Osteocyte (in vitro differentiated cells): ENCODE measurements around the gene BAZ2A. TPM values are rescaled to one million over a fixed set of nuclear protein-coding genes. Genes with fewer than 3 reads are reported as not detected.

Experiments used
- DNase-seq: peaks from one replicate; pipeline ENCODE4 v3.0.0; 2021; ENCODE audit warnings: mixed read lengths; ENCODE audit not compliant: unreplicated experiment; ENCODE audit errors: extremely low spot score
- H3K27ac Mint-ChIP-seq: one replicate; pipeline ENCODE4 v1.8.0; 2021; ENCODE audit warnings: mild to moderate bottlenecking, mixed read lengths; ENCODE audit not compliant: unreplicated experiment
- H3K27me3 Mint-ChIP-seq: one replicate; pipeline ENCODE4 v1.8.0; 2021; ENCODE audit warnings: mixed read lengths; ENCODE audit not compliant: unreplicated experiment
- H3K36me3 Mint-ChIP-seq: one replicate; pipeline ENCODE4 v1.8.0; 2021; ENCODE audit warnings: mixed read lengths; ENCODE audit not compliant: unreplicated experiment
- H3K4me1 Mint-ChIP-seq: one replicate; pipeline ENCODE4 v1.8.0; 2021; ENCODE audit warnings: mixed read lengths; ENCODE audit not compliant: unreplicated experiment
- H3K4me3 Mint-ChIP-seq: one replicate; pipeline ENCODE4 v1.8.0; 2021; ENCODE audit warnings: mild to moderate bottlenecking, moderate library complexity, mixed read lengths; ENCODE audit not compliant: unreplicated experiment
- H3K9me3 Mint-ChIP-seq: one replicate; pipeline ENCODE4 v1.8.0; 2021; ENCODE audit warnings: mixed read lengths; ENCODE audit not compliant: unreplicated experiment
- total RNA-seq: library from RNA; stranded (reverse); gene quantifications from 2 replicates; pipeline ENCODE4 v1.2.1, GENCODE V29; 2021
- TF ChIP-seq, protein P1 (sequence below): fragments of 200-600 bp; sonication (generic); IDR thresholded peaks from 2 replicates; pipeline ENCODE4 v1.5.0; 2021; ENCODE audit warnings: antibody characterized with exemption, mild to moderate bottlenecking, moderate library complexity

BAZ2A gene
- total RNA-seq, 1 donor from 2014 or later = 83.1 TPM

DNA sequence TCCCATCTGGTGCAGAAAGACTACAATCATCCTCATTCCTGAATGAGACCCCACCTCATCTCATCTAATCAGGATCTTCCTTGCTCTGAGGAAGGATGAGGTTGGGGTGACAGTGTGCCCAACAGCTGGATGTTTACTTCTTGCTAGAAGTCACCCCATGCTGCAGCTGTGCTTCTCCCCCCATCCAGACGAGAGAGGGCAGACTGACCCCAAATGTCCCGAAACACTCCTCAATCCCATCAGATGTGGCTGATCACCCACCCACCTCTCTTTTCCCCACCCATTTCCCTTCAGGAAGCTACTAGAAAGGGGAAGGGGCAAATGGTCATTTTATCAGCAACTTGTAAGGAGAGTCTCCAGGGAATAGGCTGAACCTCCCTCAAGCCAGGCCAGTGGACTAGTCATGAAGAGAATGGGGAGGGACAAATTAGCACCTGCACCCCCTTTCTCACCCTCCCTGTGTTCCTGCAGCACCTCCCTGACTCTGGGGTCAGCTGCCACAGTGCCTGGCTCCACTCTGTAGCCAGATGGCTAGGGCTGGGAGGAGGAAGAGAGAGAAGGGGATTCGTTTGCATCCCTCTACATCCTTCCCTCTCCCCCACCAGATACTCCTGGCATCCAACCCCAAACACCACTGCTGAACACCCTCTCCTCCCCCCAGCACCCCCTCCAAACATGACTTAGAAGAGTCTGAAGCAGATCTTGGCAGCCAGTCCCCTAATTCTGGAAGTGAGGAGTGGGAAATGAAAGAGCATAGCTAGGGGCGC lies 2.8 kb upstream of the BAZ2A start:
- Mint-ChIP-seq H3K27me3 (no peaks in the 10 kb centered on the region), H3K36me3 (peaks cover 10% of the 10 kb centered on the region), H3K27ac (peak overlapping the region; percentile 84), H3K4me3 (peak overlapping the region; percentile 92), H3K9me3 (no peaks in the 10 kb centered on the region), H3K4me1 (peaks cover 63% of the 10 kb centered on the region)
- DNase-seq = no peak
- TF ChIP-seq, protein P1, sequence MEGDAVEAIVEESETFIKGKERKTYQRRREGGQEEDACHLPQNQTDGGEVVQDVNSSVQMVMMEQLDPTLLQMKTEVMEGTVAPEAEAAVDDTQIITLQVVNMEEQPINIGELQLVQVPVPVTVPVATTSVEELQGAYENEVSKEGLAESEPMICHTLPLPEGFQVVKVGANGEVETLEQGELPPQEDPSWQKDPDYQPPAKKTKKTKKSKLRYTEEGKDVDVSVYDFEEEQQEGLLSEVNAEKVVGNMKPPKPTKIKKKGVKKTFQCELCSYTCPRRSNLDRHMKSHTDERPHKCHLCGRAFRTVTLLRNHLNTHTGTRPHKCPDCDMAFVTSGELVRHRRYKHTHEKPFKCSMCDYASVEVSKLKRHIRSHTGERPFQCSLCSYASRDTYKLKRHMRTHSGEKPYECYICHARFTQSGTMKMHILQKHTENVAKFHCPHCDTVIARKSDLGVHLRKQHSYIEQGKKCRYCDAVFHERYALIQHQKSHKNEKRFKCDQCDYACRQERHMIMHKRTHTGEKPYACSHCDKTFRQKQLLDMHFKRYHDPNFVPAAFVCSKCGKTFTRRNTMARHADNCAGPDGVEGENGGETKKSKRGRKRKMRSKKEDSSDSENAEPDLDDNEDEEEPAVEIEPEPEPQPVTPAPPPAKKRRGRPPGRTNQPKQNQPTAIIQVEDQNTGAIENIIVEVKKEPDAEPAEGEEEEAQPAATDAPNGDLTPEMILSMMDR = no peak

DNA sequence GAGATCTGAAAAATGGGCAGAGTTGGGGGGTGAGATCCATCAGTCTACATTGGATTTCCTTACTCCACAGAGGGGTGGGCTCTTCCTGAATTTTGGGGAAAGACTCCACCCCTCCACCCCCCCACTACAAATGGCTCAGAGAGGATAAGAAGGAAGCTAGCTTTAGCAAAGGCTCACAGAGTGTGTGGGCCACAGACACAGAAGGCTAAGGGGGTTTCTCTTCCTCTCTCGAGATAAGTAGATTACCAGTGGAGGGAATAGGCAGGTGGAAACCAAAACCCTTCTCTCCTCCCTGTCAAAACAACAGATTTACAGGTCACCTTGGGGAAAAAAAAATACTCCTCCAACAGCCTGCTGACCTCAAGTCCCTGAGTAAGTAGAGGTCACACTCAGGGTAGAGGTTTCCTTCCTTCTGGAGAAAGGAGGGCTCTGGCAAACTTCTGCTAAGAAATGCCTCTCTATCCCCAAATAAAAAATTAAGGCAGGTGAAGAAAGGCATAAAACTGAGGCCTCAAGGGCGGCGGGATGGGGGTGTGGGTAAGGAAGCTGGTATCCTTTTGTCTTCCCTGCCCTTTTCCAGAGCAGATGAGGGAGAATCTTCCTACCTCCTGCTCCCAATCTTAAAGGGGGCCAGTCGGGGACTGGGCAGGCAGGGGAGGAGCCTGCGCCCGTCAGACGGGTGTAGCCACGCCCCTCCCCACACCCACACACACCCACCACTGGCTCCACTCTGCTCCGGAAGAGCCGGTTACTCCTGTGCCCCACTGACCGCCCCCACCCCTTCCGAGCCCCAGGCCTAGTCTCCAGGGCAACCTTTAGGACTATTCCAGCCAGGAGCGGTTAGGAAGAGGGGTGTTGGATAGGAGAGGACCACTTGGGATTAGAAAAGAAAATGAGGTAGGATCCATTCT lies 1.9 kb upstream of the BAZ2A start:
- H3K27ac Mint-ChIP-seq = peak overlapping the region; percentile 84

DNA sequence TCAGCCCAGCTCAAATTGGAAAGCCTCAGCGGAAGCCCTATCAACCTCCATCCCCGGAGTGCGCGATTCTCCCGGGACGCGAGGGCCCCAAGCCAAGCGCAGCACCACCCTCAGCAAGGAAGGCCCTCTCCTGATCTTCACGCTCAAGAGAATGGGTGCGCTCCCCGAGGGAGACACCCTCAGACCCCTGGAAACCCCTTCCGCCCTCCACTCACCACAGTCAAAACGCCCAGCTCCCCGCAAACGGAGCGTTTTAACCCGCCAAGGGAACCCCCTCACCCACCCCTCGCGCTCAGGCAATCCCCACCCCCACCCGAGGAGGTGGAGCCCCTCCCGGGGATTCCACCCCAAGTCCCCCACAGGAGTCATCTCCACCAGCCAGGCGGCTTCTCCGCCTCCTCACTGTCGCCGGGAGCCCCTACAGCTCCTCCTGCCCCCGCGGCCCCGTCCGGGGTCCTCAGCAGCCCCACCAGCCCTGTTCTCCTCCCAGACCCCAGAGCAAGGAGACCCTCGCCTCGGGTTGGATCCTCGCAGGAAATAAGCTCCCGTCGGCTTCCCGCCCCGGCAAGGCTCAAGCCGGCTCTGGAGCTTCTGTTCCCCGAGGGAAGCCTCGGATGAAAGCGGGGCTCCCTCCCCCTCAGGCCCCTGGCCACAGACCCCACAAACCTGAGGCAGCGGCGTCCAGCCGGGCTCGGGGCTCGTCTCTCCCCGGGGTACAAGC lies 507 bp downstream of the BAZ2A start:
- DNase-seq = no peak
- TF ChIP-seq, protein P1 = no peak
- no peaks in the 10 kb centered on the region for H3K9me3 Mint-ChIP-seq
- peak overlapping the region; percentile 87 for H3K4me3 Mint-ChIP-seq
- H3K4me1 Mint-ChIP-seq = peaks cover 61% of the 10 kb centered on the region
- peaks cover 7% of the 10 kb centered on the region for H3K36me3 Mint-ChIP-seq
- H3K27me3 Mint-ChIP-seq = no peaks in the 10 kb centered on the region
- peak overlapping the region; percentile 92 for H3K27ac Mint-ChIP-seq

More for the DNA sequence above, 1.9 kb upstream of the BAZ2A start:
- H3K36me3 Mint-ChIP-seq = peaks cover 3% of the 10 kb centered on the region
- H3K4me1 Mint-ChIP-seq = peaks cover 59% of the 10 kb centered on the region
- DNase-seq = no peak
- no peaks in the 10 kb centered on the region for H3K27me3 Mint-ChIP-seq
- TF ChIP-seq, protein P1 = no peak
- peak overlapping the region; percentile 53 for H3K4me3 Mint-ChIP-seq
- no peaks in the 10 kb centered on the region for H3K9me3 Mint-ChIP-seq

DNA sequence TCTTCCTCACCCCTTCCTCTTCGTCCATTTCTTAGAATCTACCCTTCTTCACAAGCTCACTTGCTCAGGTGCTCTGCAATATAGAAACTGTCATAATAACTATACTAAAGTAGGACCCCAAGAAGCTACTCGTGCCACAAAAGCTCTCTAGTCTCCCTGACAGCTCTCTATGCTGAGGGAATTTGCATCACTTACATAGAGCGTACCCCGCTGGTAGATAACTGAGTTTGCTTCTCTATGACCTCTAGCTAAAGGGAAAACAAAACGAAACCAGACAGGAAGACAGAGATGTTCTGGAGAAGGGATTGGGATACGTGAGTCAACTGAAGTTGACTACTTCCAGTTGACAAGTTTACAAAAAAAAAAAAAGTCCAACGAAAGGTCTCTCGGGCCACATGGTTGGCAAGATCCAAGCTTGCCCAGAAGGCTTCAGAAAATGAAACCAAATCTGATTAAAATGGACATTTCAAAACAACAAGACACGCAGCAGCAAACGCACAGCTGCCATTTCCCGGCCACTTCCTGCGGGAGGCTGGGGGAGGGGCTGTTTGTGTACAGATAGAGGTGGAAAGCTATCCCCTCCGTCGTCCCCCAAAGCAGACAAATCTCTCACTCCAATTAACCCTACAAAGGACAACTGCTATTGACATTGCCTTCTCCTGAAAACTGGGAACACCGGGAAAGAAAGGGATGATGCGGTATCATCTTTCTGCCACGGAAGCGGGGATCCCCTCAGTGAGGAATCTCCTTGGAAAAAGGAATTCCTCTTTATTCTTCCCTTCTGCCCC lies 1.3 kb downstream of the BAZ2A start:
- Mint-ChIP-seq H3K4me1 (peaks cover 59% of the 10 kb centered on the region), H3K27ac (peak overlapping the region; percentile 92), H3K9me3 (no peaks in the 10 kb centered on the region), H3K27me3 (no peaks in the 10 kb centered on the region), H3K4me3 (peak overlapping the region; percentile 87), H3K36me3 (peaks cover 10% of the 10 kb centered on the region)
- TF ChIP-seq, protein P1 = no peak
- DNase-seq = no peak
